Measurements from ENCODE around the gene CMPK2.

The CMPK2 gene

DNA sequence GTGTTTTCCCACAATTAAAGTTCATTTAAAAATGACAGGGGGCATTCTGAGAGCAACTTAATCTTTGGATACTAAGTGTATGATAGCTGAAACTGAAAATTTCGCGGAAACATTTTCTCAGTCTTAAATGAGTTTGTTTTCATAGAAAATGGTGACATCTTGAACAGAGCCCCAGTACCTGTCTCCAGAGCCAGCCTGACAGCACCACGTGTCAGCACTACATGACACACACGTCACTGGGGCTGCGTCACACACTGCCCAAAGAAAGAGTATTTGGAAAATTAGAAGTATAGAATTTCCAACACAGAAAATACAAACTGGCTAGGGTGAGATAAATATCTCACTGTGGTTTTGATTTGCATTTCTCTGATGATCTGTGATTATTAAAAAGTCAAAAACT is 50.8 kb downstream of the CMPK2 start:
- H4K20me1 ChIP-seq (ENCODE audit: insufficient read depth), result no peaks in the 10 kb centered on the region
- no peaks in the 10 kb centered on the region for H3K79me2 ChIP-seq (ENCODE audit: insufficient read depth, low read depth)
- TF ChIP-seq, protein P1, sequence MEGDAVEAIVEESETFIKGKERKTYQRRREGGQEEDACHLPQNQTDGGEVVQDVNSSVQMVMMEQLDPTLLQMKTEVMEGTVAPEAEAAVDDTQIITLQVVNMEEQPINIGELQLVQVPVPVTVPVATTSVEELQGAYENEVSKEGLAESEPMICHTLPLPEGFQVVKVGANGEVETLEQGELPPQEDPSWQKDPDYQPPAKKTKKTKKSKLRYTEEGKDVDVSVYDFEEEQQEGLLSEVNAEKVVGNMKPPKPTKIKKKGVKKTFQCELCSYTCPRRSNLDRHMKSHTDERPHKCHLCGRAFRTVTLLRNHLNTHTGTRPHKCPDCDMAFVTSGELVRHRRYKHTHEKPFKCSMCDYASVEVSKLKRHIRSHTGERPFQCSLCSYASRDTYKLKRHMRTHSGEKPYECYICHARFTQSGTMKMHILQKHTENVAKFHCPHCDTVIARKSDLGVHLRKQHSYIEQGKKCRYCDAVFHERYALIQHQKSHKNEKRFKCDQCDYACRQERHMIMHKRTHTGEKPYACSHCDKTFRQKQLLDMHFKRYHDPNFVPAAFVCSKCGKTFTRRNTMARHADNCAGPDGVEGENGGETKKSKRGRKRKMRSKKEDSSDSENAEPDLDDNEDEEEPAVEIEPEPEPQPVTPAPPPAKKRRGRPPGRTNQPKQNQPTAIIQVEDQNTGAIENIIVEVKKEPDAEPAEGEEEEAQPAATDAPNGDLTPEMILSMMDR (conservative IDR thresholded peaks at IDR 0.05; ENCODE audit: low read depth, low read length), result no peak
- no peak overlapping the region for H3K27ac ChIP-seq
- no peak overlapping the region for H3K9ac ChIP-seq
- H3K4me2 ChIP-seq, result no peak overlapping the region
- H2AFZ ChIP-seq (ENCODE audit: low read depth), result no peak overlapping the region
- H3K4me3 ChIP-seq (IDR thresholded peaks at IDR 0.05; ENCODE audit: insufficient read depth, low read depth, low read length), result no peak overlapping the region
- no peaks in the 10 kb centered on the region for H3K4me1 ChIP-seq (ENCODE audit: low read depth, poor library complexity, severe bottlenecking)
- H3K27me3 ChIP-seq (ENCODE audit: insufficient read depth, low read depth), result no peaks in the 10 kb centered on the region
- no peaks in the 10 kb centered on the region for H3K36me3 ChIP-seq (ENCODE audit: insufficient read depth)

DNA sequence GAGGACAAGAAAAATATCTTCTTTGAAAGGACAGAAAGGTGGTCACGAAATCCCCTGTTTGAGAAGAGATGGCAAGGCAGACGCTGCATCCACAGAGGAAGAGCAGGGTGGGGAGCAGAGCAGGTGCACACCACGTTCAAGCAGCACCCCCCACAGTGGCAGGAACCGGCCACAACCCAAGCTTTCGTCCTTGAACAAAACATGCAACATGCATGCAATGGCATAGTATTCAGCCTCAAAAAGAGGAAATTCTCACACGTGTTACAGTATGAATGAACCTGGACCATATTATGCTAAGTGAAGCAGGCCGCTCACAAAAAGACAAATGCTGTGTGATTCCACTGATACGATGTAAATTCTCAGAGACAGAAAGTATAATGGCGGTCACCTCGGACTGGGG is 51.4 kb downstream of the CMPK2 start:
- Histone ChIP-seq H3K27ac (no peak overlapping the region), H3K4me1 (ENCODE audit: low read depth, poor library complexity, severe bottlenecking) (no peaks in the 10 kb centered on the region), H3K27me3 (ENCODE audit: insufficient read depth, low read depth) (no peaks in the 10 kb centered on the region)

DNA sequence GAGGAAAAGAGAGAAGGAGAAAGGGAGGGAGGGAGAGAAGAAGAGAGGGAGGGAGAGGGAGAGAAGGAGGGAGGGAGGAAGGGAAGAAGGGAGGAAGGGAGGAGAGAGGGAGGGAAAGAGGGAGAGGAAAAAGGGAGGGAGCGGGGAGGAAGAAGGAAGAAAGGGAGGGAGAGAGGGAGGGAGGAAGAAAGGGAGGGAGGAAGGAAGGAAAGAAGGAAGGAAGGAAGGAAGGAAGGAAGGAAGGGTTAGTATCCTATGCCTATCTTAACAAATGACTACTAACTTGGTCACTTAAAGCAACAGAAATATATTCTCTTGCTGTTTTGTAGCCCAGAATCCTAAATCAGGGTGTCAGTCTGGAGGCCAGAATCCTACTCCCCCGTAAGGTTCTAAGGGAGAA is 52.1 kb downstream of the CMPK2 start:
- Histone ChIP-seq H3K79me2 (ENCODE audit: insufficient read depth, low read depth) (no peaks in the 10 kb centered on the region), H4K20me1 (ENCODE audit: insufficient read depth) (no peaks in the 10 kb centered on the region), H3K27ac (no peak overlapping the region), H3K9ac (no peak overlapping the region), H2AFZ (ENCODE audit: low read depth) (no peak overlapping the region), H3K27me3 (ENCODE audit: insufficient read depth, low read depth) (no peaks in the 10 kb centered on the region), H3K4me1 (ENCODE audit: low read depth, poor library complexity, severe bottlenecking) (no peaks in the 10 kb centered on the region), H3K4me3 (IDR thresholded peaks at IDR 0.05; ENCODE audit: insufficient read depth, low read depth, low read length) (no peak overlapping the region), H3K36me3 (ENCODE audit: insufficient read depth) (no peaks in the 10 kb centered on the region), H3K4me2 (no peak overlapping the region)
- TF ChIP-seq, protein P1 (conservative IDR thresholded peaks at IDR 0.05; ENCODE audit: low read depth, low read length), result no peak

More for the DNA sequence above, 51.4 kb downstream of the CMPK2 start:
- no peaks in the 10 kb centered on the region for H3K79me2 ChIP-seq (ENCODE audit: insufficient read depth, low read depth)
- H2AFZ ChIP-seq (ENCODE audit: low read depth), result no peak overlapping the region
- no peaks in the 10 kb centered on the region for H4K20me1 ChIP-seq (ENCODE audit: insufficient read depth)
- no peak overlapping the region for H3K9ac ChIP-seq
- no peaks in the 10 kb centered on the region for H3K36me3 ChIP-seq (ENCODE audit: insufficient read depth)
- H3K4me3 ChIP-seq (IDR thresholded peaks at IDR 0.05; ENCODE audit: insufficient read depth, low read depth, low read length), result no peak overlapping the region
- H3K4me2 ChIP-seq, result no peak overlapping the region
- TF ChIP-seq, protein P1 (conservative IDR thresholded peaks at IDR 0.05; ENCODE audit: low read depth, low read length), result no peak

DNA sequence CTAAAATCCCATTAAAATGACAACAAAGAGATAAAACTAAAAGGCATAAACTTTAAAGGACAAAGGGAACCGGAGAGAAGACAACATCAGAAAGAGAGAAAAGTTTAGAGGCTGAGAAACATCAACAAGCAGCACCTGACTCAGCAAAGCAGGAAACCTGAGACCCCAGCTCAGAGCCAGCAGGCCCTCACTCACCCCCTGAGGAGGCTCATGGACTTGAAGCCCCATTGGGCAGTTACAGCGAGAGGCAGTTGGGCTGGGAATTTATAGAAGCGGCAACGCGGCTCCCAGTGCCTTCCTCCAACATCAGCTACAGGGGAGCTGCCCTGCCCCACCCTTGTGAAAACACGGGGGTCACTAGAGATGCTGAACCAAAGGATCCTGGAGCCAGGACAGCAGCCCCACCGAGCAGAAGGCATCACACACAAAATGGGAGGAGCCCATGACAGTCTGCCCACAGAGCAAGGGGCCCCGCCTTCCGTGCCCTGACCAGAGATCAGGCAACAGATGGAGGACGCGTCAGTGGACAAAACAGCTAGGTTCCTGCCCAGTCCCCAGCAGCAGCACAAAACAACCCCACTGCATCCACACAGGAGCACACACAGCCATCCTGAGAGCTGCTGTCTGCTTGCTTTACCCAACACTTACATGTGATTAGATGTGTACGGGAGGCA is 52.7 kb downstream of the CMPK2 start:
- Histone ChIP-seq H3K4me1 (ENCODE audit: low read depth, poor library complexity, severe bottlenecking) (no peaks in the 10 kb centered on the region), H3K4me2 (no peak overlapping the region), H3K36me3 (ENCODE audit: insufficient read depth) (no peaks in the 10 kb centered on the region), H3K27me3 (ENCODE audit: insufficient read depth, low read depth) (no peaks in the 10 kb centered on the region), H4K20me1 (ENCODE audit: insufficient read depth) (no peaks in the 10 kb centered on the region), H3K27ac (no peak overlapping the region), H3K79me2 (ENCODE audit: insufficient read depth, low read depth) (no peaks in the 10 kb centered on the region), H2AFZ (ENCODE audit: low read depth) (no peak overlapping the region), H3K9ac (no peak overlapping the region), H3K4me3 (IDR thresholded peaks at IDR 0.05; ENCODE audit: insufficient read depth, low read depth, low read length) (no peak overlapping the region)
- TF ChIP-seq, protein P1 (conservative IDR thresholded peaks at IDR 0.05; ENCODE audit: low read depth, low read length), result no peak
